Lung (tissue), 16 donors: ENCODE measurements around the gene ATF7IP2. TPM values are rescaled to one million over a fixed set of nuclear protein-coding genes. Genes with fewer than 3 reads are reported as not detected.
A peak's percentile ranks its signal among the peaks of the same experiment; 100 is the strongest.

Experiments used
- ATAC-seq: fragments of 200-7000 bp; cut with Tn5 transposase; one replicate; pipeline ENCODE4 v1.9.1; 2020; ENCODE audit warnings: moderate number of reproducible peaks; ENCODE audit not compliant: insufficient read depth, low FRiP score
- DNase-seq, 3 donors: peaks; one replicate each; pipeline ENCODE4 v3.0.0-alpha.2; 2013 to 2017
- H3K27ac ChIP-seq, 2 donors: one replicate each; pipeline ENCODE4 v1.5.1; 2013; ENCODE audit warnings: mild to moderate bottlenecking in 2 of 2, moderate library complexity in 2 of 2, control low read depth in 1 of 2, inconsistent platforms in 1 of 2, low read depth in 1 of 2, low read length in 1 of 2
- H3K27me3 ChIP-seq, 3 donors: one replicate each; pipeline ENCODE4 v1.5.1; 2013; ENCODE audit warnings: low read length in 2 of 3; ENCODE audit not compliant: control insufficient read depth in 3 of 3, insufficient read depth in 3 of 3
- H3K36me3 ChIP-seq, 4 donors: one replicate each; pipeline ENCODE4 v1.5.1; 2013; ENCODE audit warnings: low read length in 4 of 4, mild to moderate bottlenecking in 1 of 4, moderate library complexity in 1 of 4; ENCODE audit not compliant: control insufficient read depth in 4 of 4, insufficient read depth in 4 of 4
- H3K4me1 ChIP-seq, 5 donors: one replicate each; pipeline ENCODE4 v1.5.1; 2013; ENCODE audit warnings: low read length in 5 of 5, mild to moderate bottlenecking in 2 of 5, moderate library complexity in 1 of 5; ENCODE audit not compliant: control insufficient read depth in 5 of 5, insufficient read depth in 5 of 5
- H3K4me3 ChIP-seq: one replicate; pipeline ENCODE4 v1.5.1; 2013; ENCODE audit warnings: mild to moderate bottlenecking, control low read depth, moderate library complexity
- H3K9ac ChIP-seq, 2 donors: one replicate each; pipeline ENCODE4 v1.5.1; 2013; ENCODE audit warnings: low read length in 2 of 2, control low read depth in 1 of 2; ENCODE audit not compliant: insufficient read depth in 1 of 2
- H3K9me3 ChIP-seq, 4 donors: one replicate each; pipeline ENCODE4 v1.5.1; 2013; ENCODE audit warnings: low read length in 3 of 4, mild to moderate bottlenecking in 1 of 4, moderate library complexity in 1 of 4; ENCODE audit not compliant: control insufficient read depth in 4 of 4, insufficient read depth in 3 of 4
- CTCF ChIP-seq: IDR thresholded peaks from 2 replicates; pipeline ENCODE4 v1.5.1; 2012; ENCODE audit warnings: mild to moderate bottlenecking; ENCODE audit errors: control extremely low read depth, extremely low read depth
- WGBS, 2 donors: extraction: QIAGEN DNeasy Blood & Tissue Kit; methylation state at CpG; one replicate each; pipeline ENCODE4 v1.1.7; 2013; 5-methylcytosine and 5-hydroxymethylcytosine counted together
- long read RNA-seq, 5 donors: transcript quantifications; one replicate each; lab custom pipeline, GENCODE V29; 2026
- polyA plus RNA-seq, 2 donors: library from polyadenylated mRNA; stranded (reverse); fragments of 200-250 nt; gene quantifications; one replicate each; pipeline ENCODE4 v1.2.1, GENCODE V29; 2013
- total RNA-seq, 2 donors: library from RNA; depleted of rRNA in 1 of 2; stranded (reverse); fragments of >200 nt in 1 of 2; gene quantifications; one replicate each; pipeline ENCODE4 v1.2.1, GENCODE V29; 2014 to 2021
- donor health status: control.
- donor health status: control.
- donor health status: Bipolar disorder and iron deficiency.
- donor health status: healthy.
- donor health status: DM: yes; HTN: yes; CAD: no.

Gene ATF7IP2
- 10 to 100 TPM; 17.4 to 18.0 TPM for total RNA-seq
- 10 to 100 TPM in 1 of 2 donors, 1 to 10 TPM in 1; 7.3 to 11.5 TPM for polyA plus RNA-seq
- long read RNA-seq, donor 1, partial matches to known transcripts = 0 of 5 reads
- long read RNA-seq, donor 1, other reads (novel, unspliced or antisense) = 0 of 5 reads
- long read RNA-seq, donor 2, partial matches to known transcripts = 0 of 1 reads
- long read RNA-seq, donor 2, other reads (novel, unspliced or antisense) = 0 of 1 reads
- long read RNA-seq, donor 3, partial matches to known transcripts = 0 of 2 reads
- long read RNA-seq, donor 3, other reads (novel, unspliced or antisense) = 0 of 2 reads
- long read RNA-seq, donor 4 = 0 reads
- long read RNA-seq, donor 5, partial matches to known transcripts = 0 of 4 reads
- long read RNA-seq, donor 5, other reads (novel, unspliced or antisense) = 0 of 4 reads

- Histone ChIP-seq H3K9me3 (peaks cover 0 to 5% (median 0%) of the 10 kb centered on the region in 4 donors), H3K9ac (peak within 1 kb of the TSS in 1 of 2 donors; percentile 73), H3K27me3 (no peaks in the 10 kb centered on the region), H3K4me3 (peak within 1 kb of the TSS; percentile 69), H3K36me3 (no peaks in the 10 kb centered on the region), H3K27ac (peak within 1 kb of the TSS; percentile 88 to 94), H3K4me1 (peaks cover 0 to 7% (median 0%) of the 10 kb centered on the region in 5 donors)
- no peak for TF ChIP-seq CTCF
- ATAC-seq = peak; percentile 86
- WGBS, 2 donors = 3 to 5% methylated on average over 66 of the region's 66 CpGs
- peak; percentile 84 to 85 (median 85) for DNase-seq
These were observed at the start of gene ATF7IP2 for GRCh38 chr16:10385725-10386516. Gene ATF7IP2 (plus strand): TSS chr16:10386061. CDS start chr16:10430621, 44,560 bp downstream.

GRCh38 chr16:10338426-10338825, 47.4 kb upstream of the ATF7IP2 start:
- Histone ChIP-seq H3K9ac (no peak overlapping the region), H3K27ac (no peak overlapping the region), H3K36me3 (no peaks in the 10 kb centered on the region), H3K4me3 (no peak overlapping the region), H3K9me3 (peaks cover 0 to 18% (median 7%) of the 10 kb centered on the region in 4 donors), H3K27me3 (no peaks in the 10 kb centered on the region), H3K4me1 (no peaks in the 10 kb centered on the region)
- no peak for TF ChIP-seq CTCF
- ATAC-seq = no peak
- peak in 1 of 3 donors; percentile 4 for DNase-seq
- WGBS, 2 donors = 57 to 76% methylated on average over 2 of the region's 2 CpGs

- no peak for ATAC-seq
These were observed 45.8 kb upstream of the ATF7IP2 start for GRCh38 chr16:10339777-10340732.

More at GRCh38 chr16:10339777-10340732, 45.8 kb upstream of the ATF7IP2 start:
- H3K9ac ChIP-seq = no peak overlapping the region
- no peak overlapping the region for H3K4me3 ChIP-seq
- TF ChIP-seq CTCF = no peak
- no peak overlapping the region for H3K27ac ChIP-seq
- peaks cover 0 to 21% (median 8%) of the 10 kb centered on the region in 4 donors for H3K9me3 ChIP-seq
- DNase-seq = no peak
- 71 to 81% methylated on average over 8 of the region's 8 CpGs for WGBS, 2 donors
- H3K4me1 ChIP-seq = no peaks in the 10 kb centered on the region
- no peaks in the 10 kb centered on the region for H3K36me3 ChIP-seq
- H3K27me3 ChIP-seq = no peaks in the 10 kb centered on the region
